HG03460 (cell line): ENCODE data around the gene N4BP2L1.

Source experiments
- ATAC-seq: cut with Tn5 transposase; IDR thresholded peaks from one replicate; pipeline ENCODE4 v1.9.1; 2021; ENCODE audit not compliant: unreplicated experiment

The N4BP2L1 gene

GRCh38 chr13:32427852-32428580 is at the start of gene N4BP2L1:
N4BP2L1 (minus strand) TSS chr13:32428130; CDS start chr13:32428082, 48 bp downstream.
- ATAC-seq = peak; percentile 61

GRCh38 chr13:32476892-32477291 is 49.0 kb upstream of the N4BP2L1 start:
- no peak for ATAC-seq

GRCh38 chr13:32476021-32476731 is 48.2 kb upstream of the N4BP2L1 start:
- no peak for ATAC-seq

- no peak for ATAC-seq
Observed at GRCh38 chr13:32474999-32475792, 47.3 kb upstream of the N4BP2L1 start.

- ATAC-seq = no peak
Observed at GRCh38 chr13:32473650-32474049, 45.7 kb upstream of the N4BP2L1 start.

GRCh38 chr13:32472194-32472621 is 44.3 kb upstream of the N4BP2L1 start:
- peak; percentile 78 for ATAC-seq

GRCh38 chr13:32471187-32471922 is 43.4 kb upstream of the N4BP2L1 start:
- ATAC-seq = no peak

- no peak for ATAC-seq
Observed at GRCh38 chr13:32468502-32469142, 40.7 kb upstream of the N4BP2L1 start.

- no peak for ATAC-seq
Observed at GRCh38 chr13:32456591-32456990, 28.7 kb upstream of the N4BP2L1 start.

GRCh38 chr13:32455594-32455903 is 27.6 kb upstream of the N4BP2L1 start:
- no peak for ATAC-seq

GRCh38 chr13:32454886-32455593 is 27.1 kb upstream of the N4BP2L1 start:
- no peak for ATAC-seq

- ATAC-seq = no peak
Observed at GRCh38 chr13:32453981-32454380, 26.1 kb upstream of the N4BP2L1 start.

GRCh38 chr13:32448972-32449371 is 21.0 kb upstream of the N4BP2L1 start:
- no peak for ATAC-seq

- no peak for ATAC-seq
Observed at GRCh38 chr13:32447894-32448623, 20.1 kb upstream of the N4BP2L1 start.

GRCh38 chr13:32446773-32447465 is 19.0 kb upstream of the N4BP2L1 start:
- ATAC-seq = no peak

- ATAC-seq = no peak
Observed at GRCh38 chr13:32446220-32446619, 18.3 kb upstream of the N4BP2L1 start.

- ATAC-seq = no peak
Observed at GRCh38 chr13:32445461-32445860, 17.5 kb upstream of the N4BP2L1 start.

GRCh38 chr13:32443111-32443510 is 15.2 kb upstream of the N4BP2L1 start:
- ATAC-seq = peak; percentile 68

- ATAC-seq = no peak
Observed at GRCh38 chr13:32438871-32439270, 10.9 kb upstream of the N4BP2L1 start.
